Stomach (tissue), 9 donors: Measurements from ENCODE around the gene CPXM2. TPM values are rescaled to one million over a fixed set of nuclear protein-coding genes. Genes with fewer than 3 reads are reported as not detected.

Source experiments
- DNase-seq, 2 donors: peaks; one replicate each; pipeline versions ENCODE4 v3.0.0 to v3.0.0-alpha.2; 2013 to 2019
- H3K27ac ChIP-seq, 5 donors: fragments of 200-600 bp in 4 of 5; sonication (generic) in 4 of 5; one replicate each; pipeline ENCODE4 v1.5.1; 2013 to 2019; ENCODE audit warnings: mild to moderate bottlenecking in 1 of 5, moderate library complexity in 1 of 5
- H3K27me3 ChIP-seq, 3 donors: fragments of 200-600 bp; sonication (generic); one replicate each; pipeline ENCODE4 v1.5.1; 2017 to 2019; ENCODE audit warnings: mixed run types in 1 of 3
- H3K36me3 ChIP-seq, 4 donors: fragments of 200-600 bp; sonication (generic); 1 replicate in 3 of 4; 2 replicates in 1 of 4; pipeline ENCODE4 v1.5.1; 2016 to 2019
- H3K4me1 ChIP-seq, 4 donors: fragments of 200-600 bp; sonication (generic); one replicate each; pipeline ENCODE4 v1.5.1; 2016 to 2019
- H3K4me3 ChIP-seq, 4 donors: fragments of 200-600 bp; sonication (generic) in 3 of 4; one replicate each; pipeline ENCODE4 v1.5.1; 2016 to 2019; ENCODE audit warnings: mild to moderate bottlenecking in 1 of 4
- H3K9me3 ChIP-seq, 4 donors: fragments of 200-600 bp; sonication (generic); one replicate each; pipeline ENCODE4 v1.5.1; 2016 to 2019
- EP300 ChIP-seq: sonication (generic); formaldehyde crosslinking; IDR thresholded peaks from one replicate; pipeline ENCODE4 v1.6.1; 2017; ENCODE audit warnings: antibody characterized with exemption
- POLR2A ChIP-seq, 4 donors: fragments of 450-650 bp; IDR thresholded peaks; one replicate each; pipeline ENCODE4 v1.6.1; 2016; ENCODE audit warnings: antibody characterized with exemption in 4 of 4, control low read depth in 2 of 4, mild to moderate bottlenecking in 1 of 4, moderate library complexity in 1 of 4
- POLR2AphosphoS5 ChIP-seq, 3 donors: sonication (generic); formaldehyde crosslinking; IDR thresholded peaks; one replicate each; pipeline ENCODE4 v1.6.1; 2016; ENCODE audit warnings: antibody characterized with exemption in 3 of 3
- WGBS, 5 donors: extraction: QIAGEN DNeasy Blood & Tissue Kit in 3 of 5; methylation state at CpG; one replicate each; pipeline versions ENCODE4 v1.1.5 to v1.1.7; 2013 to 2018; 5-methylcytosine and 5-hydroxymethylcytosine counted together
- intact Hi-C: fragments of 100-400 bp; cut with DNase I; formaldehyde crosslinking; loops from one replicate; pipeline ENCODE4 v1.15.1; 2023; ENCODE audit warnings: low total_unique reads
- polyA plus RNA-seq, 3 donors: library from polyadenylated mRNA; stranded (reverse); fragments of 200-250 nt; gene quantifications; one replicate each; pipeline ENCODE4 v1.2.3, GENCODE V29; 2013
- total RNA-seq, 5 donors: library from RNA; depleted of rRNA; stranded (reverse); fragments of >200 nt; gene quantifications; one replicate each; pipeline versions ENCODE4 v1.1.0 to v1.2.3, GENCODE V29; 2014 to 2016
- TF ChIP-seq, protein P1 (sequence below), 7 experiments: fragments of 450-650 bp in 4 of 7; fragments of 200-600 bp in 3 of 7; sonication (generic) in 3 of 7; IDR thresholded peaks; one replicate each; pipeline ENCODE4 v1.5.1; 2016 to 2019; ENCODE audit warnings: antibody characterized with exemption in 7 of 7, control low read depth in 2 of 7, mild to moderate bottlenecking in 1 of 7
- donor health status: healthy with polysubstance abuse.
- donor health status: Bipolar disorder and iron deficiency.
- donor health status: healthy.

CPXM2 gene
- total and polyA plus RNA-seq, 8 donors: 0.46 to 33.5 (median 9.9) TPM

DNA sequence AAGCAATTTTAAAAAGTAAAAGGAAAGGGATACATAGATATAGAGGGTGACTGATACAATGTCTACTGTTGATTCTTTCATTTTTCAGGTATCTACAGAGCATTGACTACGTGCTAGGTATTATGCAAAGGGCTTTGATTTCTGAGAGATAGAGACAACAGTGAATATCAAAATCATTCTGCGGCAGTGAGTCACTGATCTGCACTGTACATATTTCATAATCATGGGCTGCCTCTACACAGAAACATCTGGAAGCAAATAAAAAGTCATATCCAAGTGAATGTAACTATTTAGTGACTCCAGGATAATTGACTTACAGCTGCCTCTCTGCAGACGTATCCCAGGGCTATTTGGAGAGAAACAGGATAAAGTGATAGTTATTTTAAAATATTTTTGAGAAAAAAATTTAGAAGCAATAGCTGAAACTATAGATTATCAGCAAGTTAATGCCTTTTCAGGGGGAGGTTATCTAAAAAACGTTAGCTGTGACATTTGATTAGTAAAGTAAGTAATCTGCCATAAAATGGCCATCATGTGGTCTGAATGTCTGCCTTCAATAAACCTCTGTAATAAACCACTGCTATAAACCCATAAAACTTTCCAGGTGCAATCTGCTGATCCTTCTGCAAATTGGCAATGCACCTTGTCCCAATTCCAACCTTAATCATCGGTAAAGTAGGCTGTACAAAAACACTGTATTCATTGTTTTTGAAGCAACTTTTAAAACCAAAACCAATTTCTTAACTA lies 43.7 kb downstream of the CPXM2 start:
- Histone ChIP-seq H3K36me3 (no peaks in the 10 kb centered on the region), H3K4me1 (peaks cover 0 to 23% (median 0%) of the 10 kb centered on the region in 4 donors), H3K27me3 (no peaks in the 10 kb centered on the region), H3K4me3 (no peak overlapping the region), H3K9me3 (peaks cover 0 to 6% (median 0%) of the 10 kb centered on the region in 4 donors), H3K27ac (peak overlapping the region in 1 of 5 donors; percentile 4)
- intact Hi-C loops: no loop called here
- 42 to 56% (median 48%) methylated on average over 5 of the region's 5 CpGs for whole genome bisulfite sequencing, 5 donors
- no peak for DNase-seq
- TF ChIP-seq POLR2AphosphoS5 (IDR thresholded peaks at IDR 0.05): no peak
- TF ChIP-seq EP300: no peak
- no peak for TF ChIP-seq POLR2A (IDR thresholded peaks at IDR 0.05)
- TF ChIP-seq, protein P1, sequence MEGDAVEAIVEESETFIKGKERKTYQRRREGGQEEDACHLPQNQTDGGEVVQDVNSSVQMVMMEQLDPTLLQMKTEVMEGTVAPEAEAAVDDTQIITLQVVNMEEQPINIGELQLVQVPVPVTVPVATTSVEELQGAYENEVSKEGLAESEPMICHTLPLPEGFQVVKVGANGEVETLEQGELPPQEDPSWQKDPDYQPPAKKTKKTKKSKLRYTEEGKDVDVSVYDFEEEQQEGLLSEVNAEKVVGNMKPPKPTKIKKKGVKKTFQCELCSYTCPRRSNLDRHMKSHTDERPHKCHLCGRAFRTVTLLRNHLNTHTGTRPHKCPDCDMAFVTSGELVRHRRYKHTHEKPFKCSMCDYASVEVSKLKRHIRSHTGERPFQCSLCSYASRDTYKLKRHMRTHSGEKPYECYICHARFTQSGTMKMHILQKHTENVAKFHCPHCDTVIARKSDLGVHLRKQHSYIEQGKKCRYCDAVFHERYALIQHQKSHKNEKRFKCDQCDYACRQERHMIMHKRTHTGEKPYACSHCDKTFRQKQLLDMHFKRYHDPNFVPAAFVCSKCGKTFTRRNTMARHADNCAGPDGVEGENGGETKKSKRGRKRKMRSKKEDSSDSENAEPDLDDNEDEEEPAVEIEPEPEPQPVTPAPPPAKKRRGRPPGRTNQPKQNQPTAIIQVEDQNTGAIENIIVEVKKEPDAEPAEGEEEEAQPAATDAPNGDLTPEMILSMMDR (IDR thresholded peaks at IDR 0.05): no peak

DNA sequence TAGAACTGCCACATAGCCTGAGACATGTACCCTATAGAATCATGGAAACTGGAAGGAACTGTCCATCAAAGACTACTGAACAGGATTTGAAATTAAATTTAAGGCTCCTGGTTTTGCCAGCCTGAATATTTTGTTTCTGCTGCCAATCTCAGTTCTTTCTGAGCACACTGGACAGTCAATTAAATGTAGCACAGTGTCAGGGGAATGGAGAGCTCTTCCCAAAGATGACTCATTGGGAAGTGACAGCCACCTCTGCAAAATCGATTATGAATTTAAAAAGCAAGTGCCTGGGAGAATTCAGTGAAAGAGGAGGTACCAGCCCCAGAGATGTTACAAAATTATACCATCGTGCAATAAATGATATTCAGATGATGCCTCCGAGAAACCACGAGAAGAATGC lies 47.8 kb downstream of the CPXM2 start:
- DNase-seq: no peak
- TF ChIP-seq POLR2A (IDR thresholded peaks at IDR 0.05) (no peak), EP300 (no peak), POLR2AphosphoS5 (IDR thresholded peaks at IDR 0.05) (no peak)
- TF ChIP-seq, protein P1 (IDR thresholded peaks at IDR 0.05): no peak
- peak overlapping the region in 1 of 5 donors; percentile 77 for H3K27ac ChIP-seq
- 83 to 90% (median 89%) methylated on average over 4 of the region's 4 CpGs for WGBS, 5 donors
- H3K27me3 ChIP-seq: no peaks in the 10 kb centered on the region
- intact Hi-C loops: no loop called here
- H3K4me3 ChIP-seq: no peak overlapping the region
- no peaks in the 10 kb centered on the region for H3K36me3 ChIP-seq
- peaks cover 0 to 6% (median 0%) of the 10 kb centered on the region in 4 donors for H3K9me3 ChIP-seq
- H3K4me1 ChIP-seq: peaks cover 0 to 21% (median 0%) of the 10 kb centered on the region in 4 donors

DNA sequence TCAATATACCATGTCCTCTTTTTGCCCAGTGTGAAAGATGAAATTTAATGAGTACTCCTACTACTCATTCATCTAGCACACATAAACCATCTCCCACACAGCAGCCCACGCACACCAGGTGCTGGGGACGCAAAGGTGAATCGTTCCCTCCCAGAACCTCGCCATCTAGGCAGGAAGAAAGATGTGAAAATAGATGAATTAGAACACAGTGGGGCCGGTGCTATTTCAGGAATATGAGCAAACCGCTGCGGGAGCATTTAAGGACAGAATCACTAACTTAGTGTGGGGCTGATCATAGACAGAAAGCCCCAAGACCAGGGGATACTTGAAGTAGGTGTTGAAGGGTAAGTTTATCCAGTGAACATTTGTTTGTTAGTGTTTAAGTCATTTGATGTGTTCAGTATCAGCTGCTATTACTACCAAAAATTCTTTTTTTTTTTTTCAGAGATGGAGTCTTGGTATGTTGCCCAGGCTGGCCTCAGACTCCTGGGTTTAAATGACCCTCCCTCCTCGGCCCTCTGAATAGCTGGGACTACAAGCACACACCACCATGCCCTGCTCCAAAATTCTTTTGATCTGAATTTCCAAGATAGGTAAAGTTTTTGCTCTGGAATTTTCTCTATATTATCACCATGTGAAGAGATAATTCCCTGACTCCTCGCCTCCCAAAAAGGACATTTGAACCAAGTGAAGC lies 48.8 kb downstream of the CPXM2 start:
- H3K4me1 ChIP-seq: peaks cover 0 to 14% (median 0%) of the 10 kb centered on the region in 4 donors
- TF ChIP-seq, protein P1 (IDR thresholded peaks at IDR 0.05): no peak
- no peak for TF ChIP-seq POLR2A (IDR thresholded peaks at IDR 0.05)
- TF ChIP-seq POLR2AphosphoS5 (IDR thresholded peaks at IDR 0.05): no peak
- TF ChIP-seq EP300: no peak

DNA sequence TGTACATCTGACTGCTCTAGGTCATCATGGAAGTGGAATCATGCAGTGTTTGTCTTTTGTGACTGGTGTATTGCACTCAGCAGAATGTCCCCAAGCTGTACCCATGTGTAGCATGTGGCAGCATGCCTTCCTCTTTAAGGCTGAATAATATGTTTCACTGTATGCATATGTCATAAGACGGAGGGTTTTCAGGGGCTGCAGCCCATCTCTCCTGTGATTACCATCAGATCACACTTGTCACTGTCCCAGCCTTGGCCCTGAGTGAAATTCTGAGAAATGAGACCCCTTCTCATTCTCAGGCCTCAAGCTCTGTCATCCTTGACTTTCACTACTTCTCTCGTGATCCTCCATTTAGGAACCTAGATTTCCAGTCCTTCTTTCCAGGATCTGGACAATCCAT lies 50.0 kb downstream of the CPXM2 start:
- H3K4me3 ChIP-seq: no peak overlapping the region
- H3K27ac ChIP-seq: peak overlapping the region in 1 of 5 donors; percentile 77
- WGBS, 5 donors: 65 to 84% (median 77%) methylated on average over 2 of the region's 2 CpGs
- no peaks in the 10 kb centered on the region for H3K36me3 ChIP-seq
- intact Hi-C loops: no loop called here
- TF ChIP-seq POLR2A (IDR thresholded peaks at IDR 0.05) (no peak), POLR2AphosphoS5 (IDR thresholded peaks at IDR 0.05) (no peak), EP300 (no peak)
- TF ChIP-seq, protein P1 (IDR thresholded peaks at IDR 0.05): no peak
- peaks cover 0 to 3% (median 0%) of the 10 kb centered on the region in 3 donors for H3K27me3 ChIP-seq
- peaks cover 0 to 5% (median under 1%) of the 10 kb centered on the region in 4 donors for H3K4me1 ChIP-seq
- H3K9me3 ChIP-seq: peaks cover 0 to 6% (median 0%) of the 10 kb centered on the region in 4 donors
- no peak for DNase-seq

More for the DNA sequence above, 48.8 kb downstream of the CPXM2 start:
- intact Hi-C loops: no loop called here
- Histone ChIP-seq H3K27me3 (no peaks in the 10 kb centered on the region), H3K36me3 (no peaks in the 10 kb centered on the region), H3K27ac (peak overlapping the region in 2 of 5 donors; percentile 13 to 77), H3K9me3 (peaks cover 0 to 6% (median 0%) of the 10 kb centered on the region in 4 donors), H3K4me3 (no peak overlapping the region)
- 66 to 78% (median 69%) methylated on average over 9 of the region's 9 CpGs for WGBS, 5 donors
- no peak for DNase-seq
